GM12878 (cell line): ENCODE measurements around the gene XPO1. TPM values are rescaled to one million over a fixed set of nuclear protein-coding genes. Genes with fewer than 3 reads are reported as not detected.
A peak's percentile ranks its signal among the peaks of the same experiment; 100 is the strongest.

Experiments used
- ATAC-seq: fragments of 200-7000 bp; cut with Tn5 transposase; 3 replicates; pipeline ENCODE4 v1.9.1; 2020; ENCODE audit warnings: mild to moderate bottlenecking, moderate library complexity
- BruUV-seq: library from RNA; stranded (reverse); fragments of 400-500 nt; replicated peaks from 2 replicates; lab custom pipeline; 2021; lab: Mats Ljungman, UMichigan
- CTCF ChIA-PET: fragments of 300-600 bp; sonication (Branson Sonifier 250); formaldehyde crosslinking; extraction: SDS; loops from one replicate; lab custom pipeline; 2021; ENCODE audit warnings: inconsistent platforms; lab: Yijun Ruan, JAX
- POLR2A ChIA-PET: fragments of 350-600 bp; formaldehyde crosslinking; extraction: SDS; loops from one replicate; lab custom pipeline; 2021; ENCODE audit warnings: inconsistent platforms; lab: Charles Lee
- RAD21 ChIA-PET: fragments of 300-600 bp; sonication (Branson Sonifier 250); formaldehyde crosslinking; loops from one replicate; lab custom pipeline; 2023; ENCODE audit warnings: antibody characterized with exemption; ENCODE audit not compliant: unreplicated experiment; lab: Charles Lee
- SMC1A ChIA-PET: fragments of 300-600 bp; sonication (Branson Sonifier 250); formaldehyde crosslinking; loops from one replicate; lab custom pipeline; 2023; ENCODE audit not compliant: unreplicated experiment, uncharacterized antibody; lab: Charles Lee
- DNase-seq: peaks from one replicate; pipeline ENCODE4 v3.0.0-alpha.2; 2011; ENCODE audit warnings: low read depth, low spot score
- FAIRE-seq: peaks from 3 replicates; lab custom pipeline; 2011; peaks lifted over from hg19 to GRCh38; lab: Jason Lieb, UNC
- H2AFZ ChIP-seq: 2 replicates; pipeline ENCODE4 v1.6.0; 2011; ENCODE audit warnings: low read depth, low read length, control low read depth; ENCODE audit not compliant: control insufficient read depth
- H3K27ac ChIP-seq: 2 replicates; pipeline ENCODE4 v1.5.1; 2011; ENCODE audit warnings: control low read depth; ENCODE audit not compliant: control insufficient read depth, insufficient read depth
- H3K27me3 ChIP-seq, 2 experiments: replicated peaks in 1 of 2; 2 replicates each; pipeline versions ENCODE4 v1.6.0 to v1.6.1; 2011; ENCODE audit warnings: low read length in 1 of 2; ENCODE audit not compliant: control insufficient read depth in 2 of 2, insufficient read depth in 2 of 2
- H3K36me3 ChIP-seq, 2 experiments: 2 replicates each; pipeline ENCODE4 v1.5.1; 2011; ENCODE audit warnings: low read length in 1 of 2; ENCODE audit not compliant: control insufficient read depth in 2 of 2, insufficient read depth in 2 of 2
- H3K4me1 ChIP-seq: 2 replicates; pipeline ENCODE4 v1.6.1; 2011; ENCODE audit warnings: mild to moderate bottlenecking, low read length, moderate library complexity, mixed read lengths; ENCODE audit not compliant: control insufficient read depth, insufficient read depth
- H3K4me2 ChIP-seq: 2 replicates; pipeline ENCODE4 v1.6.0; 2011; ENCODE audit warnings: control low read depth; ENCODE audit not compliant: control insufficient read depth, insufficient read depth
- H3K4me3 ChIP-seq: fragments of 200-600 bp; sonication (generic); 2 replicates; pipeline ENCODE4 v1.5.1; 2016
- H3K79me2 ChIP-seq: 2 replicates; pipeline ENCODE4 v1.6.0; 2011; ENCODE audit warnings: low read length; ENCODE audit not compliant: control insufficient read depth, insufficient read depth
- H3K9ac ChIP-seq: 2 replicates; pipeline ENCODE4 v1.8.0; 2011; ENCODE audit warnings: low read length, control low read depth, mixed read lengths; ENCODE audit not compliant: control insufficient read depth, insufficient read depth
- H3K9me3 ChIP-seq: replicated peaks from 3 replicates; pipeline ENCODE4 v1.5.1; 2011; ENCODE audit warnings: mild to moderate bottlenecking, low read length; ENCODE audit not compliant: control insufficient read depth, insufficient read depth
- H4K20me1 ChIP-seq: 2 replicates; pipeline ENCODE4 v1.6.0; 2011; ENCODE audit not compliant: control insufficient read depth, insufficient read depth
- BACH1 ChIP-seq: fragments of 450-650 bp; IDR thresholded peaks from 2 replicates; pipeline ENCODE4 v1.6.1; 2017; ENCODE audit warnings: mild to moderate bottlenecking, borderline replicate concordance
- BCL11A ChIP-seq: IDR thresholded peaks from 2 replicates; pipeline ENCODE4 v1.6.1; 2011; ENCODE audit warnings: low read depth, low read length
- CBFB ChIP-seq: IDR thresholded peaks from 2 replicates; pipeline ENCODE4 v1.6.1; 2016; ENCODE audit warnings: antibody characterized with exemption, low read depth
- CBX5 ChIP-seq: sonication (generic); IDR thresholded peaks from 2 replicates; pipeline ENCODE4 v1.6.1; 2016; ENCODE audit warnings: low read depth, moderate library complexity, mild to moderate bottlenecking, inconsistent platforms
- CHD2 ChIP-seq: IDR thresholded peaks from 2 replicates; pipeline ENCODE4 v1.6.1; 2011; ENCODE audit warnings: low read depth, low read length, improper control_type of control experiment, borderline replicate concordance
- CHD4 ChIP-seq: fragments of 200-600 bp; sonication (generic); IDR thresholded peaks from 2 replicates; pipeline ENCODE4 v1.6.1; 2016; ENCODE audit warnings: mild to moderate bottlenecking
- EP300 ChIP-seq, 2 experiments: fragments of 150-350 bp in 1 of 2; IDR thresholded peaks; 2 replicates each; pipeline ENCODE4 v1.6.1; 2011 to 2012; ENCODE audit warnings: low read depth in 2 of 2, low read length in 2 of 2, borderline replicate concordance in 1 of 2, improper control_type of control experiment in 1 of 2, inconsistent platforms in 1 of 2; ENCODE audit not compliant: control insufficient read depth in 1 of 2
- KDM1A ChIP-seq: fragments of 200-600 bp; sonication (generic); IDR thresholded peaks from 2 replicates; pipeline ENCODE4 v1.6.1; 2016; ENCODE audit warnings: borderline replicate concordance
- MEF2B ChIP-seq: fragments of 450-650 bp; IDR thresholded peaks from 2 replicates; pipeline ENCODE4 v1.6.1; 2018; ENCODE audit warnings: mild to moderate bottlenecking, moderate library complexity; ENCODE audit not compliant: partially characterized antibody, poor library complexity, severe bottlenecking
- MTA3 ChIP-seq: IDR thresholded peaks from 2 replicates; pipeline ENCODE4 v1.6.1; 2012; ENCODE audit warnings: low read length, inconsistent platforms, borderline replicate concordance
- RUNX3 ChIP-seq: IDR thresholded peaks from 2 replicates; pipeline ENCODE4 v1.6.1; 2012; ENCODE audit warnings: low read length, inconsistent platforms
- SKIL ChIP-seq: fragments of 450-650 bp; IDR thresholded peaks from 2 replicates; pipeline ENCODE4 v1.6.1; 2017; ENCODE audit warnings: mild to moderate bottlenecking, low read depth, inconsistent platforms; ENCODE audit not compliant: poor library complexity, severe bottlenecking
- SMC3 ChIP-seq: IDR thresholded peaks from 2 replicates; pipeline ENCODE4 v1.6.1; 2011; ENCODE audit warnings: low read length, improper control_type of control experiment, borderline replicate concordance
- SP1 ChIP-seq: IDR thresholded peaks from one replicate; pipeline ENCODE4 v1.6.1; 2011; ENCODE audit warnings: low read depth, low read length
- TARDBP ChIP-seq: IDR thresholded peaks from 2 replicates; pipeline ENCODE4 v1.6.1; 2016; ENCODE audit warnings: borderline replicate concordance
- YY1 ChIP-seq: IDR thresholded peaks from 2 replicates; pipeline ENCODE4 v1.6.1; 2011; ENCODE audit warnings: low read depth, mild to moderate bottlenecking, low read length
- ZBED1 ChIP-seq: IDR thresholded peaks from 2 replicates; pipeline ENCODE4 v1.6.1; 2016; ENCODE audit warnings: borderline replicate concordance
- ZNF24 ChIP-seq: fragments of 450-650 bp; IDR thresholded peaks from 2 replicates; pipeline ENCODE4 v1.6.1; 2017; ENCODE audit warnings: antibody characterized with exemption, mild to moderate bottlenecking
- WGBS: methylation state at CpG from one replicate; pipeline ENCODE4 v1.1.6; 2016; ENCODE audit warnings: low lambda C conversion rate; ENCODE audit not compliant: insufficient replicate concordance, insufficient coverage; ENCODE audit errors: missing lambda C conversion rate; 5-methylcytosine and 5-hydroxymethylcytosine counted together
- in situ Hi-C: fragments of 300-500 bp; cut with MboI; formaldehyde crosslinking; loops from 9 replicates; pipeline ENCODE4 v1.14.3; 2018; ENCODE audit warnings: mixed read lengths
- intact Hi-C: fragments of 100-400 bp; cut with micrococcal nuclease; formaldehyde crosslinking; loops from one replicate; pipeline ENCODE4 v1.14.2; 2022; ENCODE audit not compliant: unreplicated experiment
- polyA plus RNA-seq, 11 experiments: library from polyadenylated mRNA; depleted of rRNA in 4 of 11; unstranded in 6 of 11; stranded (reverse) in 5 of 11; fragments of >200 nt; fragmentation: Nextera tagmentation in 4 of 11; fragmentation: Illumina TruSeq in 1 of 11; extraction: Ambion mirVana in 4 of 11; extraction: Trizol in 1 of 11; gene quantifications; 1 replicate in 1 of 11; 2 replicates in 10 of 11; pipeline versions ENCODE4 v1.2.1 to v1.2.3, GENCODE V29; 2011 to 2016; ENCODE audit warnings: inconsistent platforms in 2 of 11, missing spikeins in 2 of 11, low read depth in 1 of 11
- total RNA-seq, 4 experiments: library from RNA; depleted of rRNA in 3 of 4; stranded (reverse); fragments of >200 nt in 3 of 4; fragmentation: Illumina TruSeq in 1 of 4; extraction: Trizol in 1 of 4; gene quantifications; 2 replicates each; pipeline versions ENCODE4 v1.2.1 to v1.2.3, GENCODE V29; 2013 to 2021
- TF ChIP-seq, protein P1 (sequence below): fragments of 450-650 bp; formaldehyde crosslinking; IDR thresholded peaks from 2 replicates; pipeline ENCODE4 v1.4.0; 2022; ENCODE audit warnings: mild to moderate bottlenecking, moderate library complexity

XPO1 gene
- total and polyA plus RNA-seq, 10 of the 15 experiments (the other 5 are each of a cell fraction or from before 2014, with no cell fraction given) = 57.3 to 216 (median 153) TPM

DNA sequence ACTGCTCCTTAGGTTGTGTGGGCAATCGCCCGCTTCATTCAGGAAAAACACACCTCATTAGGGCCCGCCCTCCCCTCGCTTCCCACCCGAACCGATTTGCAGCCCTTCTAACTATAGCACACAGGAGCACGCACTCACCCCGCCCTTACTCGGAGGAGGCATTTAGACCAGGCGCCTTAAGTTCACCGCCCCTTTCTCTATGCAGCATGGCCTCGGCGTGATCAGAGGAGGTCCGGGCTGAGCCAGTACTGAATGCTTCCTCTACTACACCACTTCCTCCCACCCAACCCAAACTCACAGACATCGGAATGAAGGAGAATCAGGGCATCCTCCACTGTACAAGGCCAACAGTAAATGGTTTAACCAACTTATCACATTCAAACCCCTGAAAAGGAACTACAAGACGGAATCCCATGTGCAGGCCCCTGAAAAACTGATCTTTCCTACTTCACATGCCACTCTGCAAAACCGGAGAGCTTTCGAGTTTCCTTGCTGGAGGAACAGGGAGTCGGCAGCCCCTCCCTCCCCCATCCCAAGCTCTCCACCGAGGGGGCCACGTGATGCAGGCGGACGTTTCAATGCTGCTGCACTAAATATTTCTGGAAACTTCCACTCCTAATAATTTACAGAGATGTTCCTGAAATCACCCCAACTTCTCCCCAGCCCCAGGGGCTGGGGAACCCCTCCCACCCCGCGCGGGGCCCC, 1.4 kb downstream of the XPO1 start (continued):
- TF ChIP-seq, protein P1, sequence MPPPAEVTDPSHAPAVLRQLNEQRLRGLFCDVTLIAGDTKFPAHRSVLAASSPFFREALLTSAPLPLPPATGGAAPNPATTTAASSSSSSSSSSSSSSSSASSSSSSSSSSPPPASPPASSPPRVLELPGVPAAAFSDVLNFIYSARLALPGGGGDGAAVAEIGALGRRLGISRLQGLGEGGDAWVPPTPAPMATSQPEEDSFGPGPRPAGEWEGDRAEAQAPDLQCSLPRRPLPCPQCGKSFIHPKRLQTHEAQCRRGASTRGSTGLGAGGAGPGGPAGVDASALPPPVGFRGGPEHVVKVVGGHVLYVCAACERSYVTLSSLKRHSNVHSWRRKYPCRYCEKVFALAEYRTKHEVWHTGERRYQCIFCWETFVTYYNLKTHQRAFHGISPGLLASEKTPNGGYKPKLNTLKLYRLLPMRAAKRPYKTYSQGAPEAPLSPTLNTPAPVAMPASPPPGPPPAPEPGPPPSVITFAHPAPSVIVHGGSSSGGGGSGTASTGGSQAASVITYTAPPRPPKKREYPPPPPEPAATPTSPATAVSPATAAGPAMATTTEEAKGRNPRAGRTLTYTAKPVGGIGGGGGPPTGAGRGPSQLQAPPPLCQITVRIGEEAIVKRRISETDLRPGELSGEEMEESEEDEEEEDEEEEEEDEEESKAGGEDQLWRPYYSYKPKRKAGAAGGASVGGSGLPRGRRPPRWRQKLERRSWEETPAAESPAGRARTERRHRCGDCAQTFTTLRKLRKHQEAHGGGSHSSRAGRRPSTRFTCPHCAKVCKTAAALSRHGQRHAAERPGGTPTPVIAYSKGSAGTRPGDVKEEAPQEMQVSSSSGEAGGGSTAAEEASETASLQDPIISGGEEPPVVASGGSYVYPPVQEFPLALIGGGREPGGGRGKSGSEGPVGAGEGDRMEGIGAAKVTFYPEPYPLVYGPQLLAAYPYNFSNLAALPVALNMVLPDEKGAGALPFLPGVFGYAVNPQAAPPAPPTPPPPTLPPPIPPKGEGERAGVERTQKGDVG (CRISPR knock-in tag) = no peak
- TF ChIP-seq ZNF24 = no peak

GRCh38 chr2:61536180-61536571, 2.0 kb downstream of the XPO1 start:
- no peaks in the 10 kb centered on the region; the same call in 2 of the 3 replicates for H3K9me3 ChIP-seq
- peaks cover 5% of the 10 kb centered on the region for H3K4me1 ChIP-seq
- H3K36me3 ChIP-seq = no peaks in the 10 kb centered on the region
- no TSS peak for BruUV-seq
- peak overlapping the region; percentile 87 for H3K4me2 ChIP-seq
- peak overlapping the region; percentile 84 for H3K4me3 ChIP-seq
- RAD21 ChIA-PET = no interaction called here
- intact Hi-C loops (loop anchor here (5.0 to 10.0 kb wide), 3 partner anchors 51 to 229 kb away; no protein-coding TSS in a partner anchor), in situ Hi-C loops (no loop called here)
- FAIRE-seq (no peak), DNase-seq (no peak), ATAC-seq (0 out of 3 replicates have a peak, but pooled peaks have one; percentile 0)
- WGBS = under 1% methylated on average over 9 of the region's 9 CpGs
- peaks cover 72% of the 10 kb centered on the region for H3K79me2 ChIP-seq
- peak overlapping the region; percentile 99 for H3K27ac ChIP-seq
- H3K9ac ChIP-seq = peak overlapping the region; percentile 98
- CTCF ChIA-PET = no interaction called here
- no peak overlapping the region; the same call in 1 of the 2 replicates for H2AFZ ChIP-seq
- no peaks in the 10 kb centered on the region for H3K27me3 ChIP-seq
- POLR2A ChIA-PET = no interaction called here
- SMC1A ChIA-PET = interaction anchor here (2.5 to 2.8 kb wide), 2 partner anchors 26 to 118 kb away, joined by 8 to 11 read pairs; no protein-coding TSS in a partner anchor
- H4K20me1 ChIP-seq = peaks cover 4% of the 10 kb centered on the region; the same call in 1 of the 2 replicates
- TF ChIP-seq CHD2 (no peak), SP1 (no peak), EP300 (IDR thresholded peaks at IDR 0.05; ENCODE audit: borderline replicate concordance in 1 of 2, control insufficient read depth in 1 of 2, low read depth in 2 of 2, low read length in 2 of 2) (no peak), ZBED1 (no peak), BACH1 (no peak), YY1 (peak; percentile 55; the same call in 1 of the 2 replicates), CBFB (0 out of 2 replicates have a peak, but pooled peaks have one; percentile 16), MTA3 (peak; percentile 49; the same call in 1 of the 2 replicates), MEF2B (no peak), RUNX3 (peak; percentile 64), CHD4 (no peak), SKIL (peak; percentile 19), TARDBP (no peak), SMC3 (no peak), KDM1A (no peak), CBX5 (no peak), BCL11A (no peak)
